Forelimb muscle (tissue), 1 donor: ENCODE data around the gene ATPAF1. TPM values are rescaled to one million over a fixed set of nuclear protein-coding genes. Genes with fewer than 3 reads are reported as not detected.
"Not testable (repeated sequence)": the region's sequence is repeated elsewhere in the genome, so short reads cannot be mapped to it uniquely, and the experiment has no call there.

Source experiments
- DNase-seq: peaks from one replicate; pipeline ENCODE4 v3.0.0-alpha.2; 2013; ENCODE audit warnings: low read depth
- polyA plus RNA-seq: library from polyadenylated mRNA; unstranded; fragments of 120-200 nt; gene quantifications from one replicate; pipeline ENCODE4 v1.2.1, GENCODE V29; 2013; ENCODE audit not compliant: insufficient read length

ATPAF1 gene
- polyA plus RNA-seq, 1 donor, result 49.3 TPM

DNA sequence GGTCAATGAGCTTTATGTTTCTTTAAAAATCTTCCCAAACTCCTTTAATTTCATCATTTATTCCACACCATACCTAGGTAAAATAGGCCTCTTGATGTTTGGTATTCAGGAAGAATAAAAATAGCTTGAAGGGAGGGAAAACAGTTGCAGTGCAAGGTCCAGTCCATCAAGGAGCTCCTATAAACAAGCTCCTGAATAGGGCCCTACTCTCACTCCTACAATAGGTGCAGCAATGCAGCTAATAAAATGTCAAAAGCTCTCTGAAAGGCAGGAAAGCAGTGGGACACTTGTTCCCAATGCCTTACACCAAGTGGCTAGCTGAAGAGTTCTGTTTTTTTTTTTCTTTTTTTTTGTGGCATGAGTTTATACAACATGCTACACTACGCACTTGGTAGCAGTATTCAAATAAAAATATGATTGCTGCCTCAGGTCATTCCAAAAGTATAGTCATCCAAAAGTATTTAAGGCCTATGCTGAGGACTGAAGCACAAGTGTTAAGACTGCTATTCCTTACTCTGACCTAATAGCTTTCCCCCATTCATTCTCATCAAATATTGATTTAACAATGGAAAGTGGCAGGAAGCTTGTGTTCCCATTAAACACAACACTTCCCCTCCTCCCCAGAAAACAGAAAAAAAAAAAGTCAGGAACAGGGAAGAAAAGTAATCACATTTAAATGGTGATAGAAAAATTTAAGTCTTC lies 13.3 kb upstream of the ATPAF1 start:
- DNase-seq, result no peak

DNA sequence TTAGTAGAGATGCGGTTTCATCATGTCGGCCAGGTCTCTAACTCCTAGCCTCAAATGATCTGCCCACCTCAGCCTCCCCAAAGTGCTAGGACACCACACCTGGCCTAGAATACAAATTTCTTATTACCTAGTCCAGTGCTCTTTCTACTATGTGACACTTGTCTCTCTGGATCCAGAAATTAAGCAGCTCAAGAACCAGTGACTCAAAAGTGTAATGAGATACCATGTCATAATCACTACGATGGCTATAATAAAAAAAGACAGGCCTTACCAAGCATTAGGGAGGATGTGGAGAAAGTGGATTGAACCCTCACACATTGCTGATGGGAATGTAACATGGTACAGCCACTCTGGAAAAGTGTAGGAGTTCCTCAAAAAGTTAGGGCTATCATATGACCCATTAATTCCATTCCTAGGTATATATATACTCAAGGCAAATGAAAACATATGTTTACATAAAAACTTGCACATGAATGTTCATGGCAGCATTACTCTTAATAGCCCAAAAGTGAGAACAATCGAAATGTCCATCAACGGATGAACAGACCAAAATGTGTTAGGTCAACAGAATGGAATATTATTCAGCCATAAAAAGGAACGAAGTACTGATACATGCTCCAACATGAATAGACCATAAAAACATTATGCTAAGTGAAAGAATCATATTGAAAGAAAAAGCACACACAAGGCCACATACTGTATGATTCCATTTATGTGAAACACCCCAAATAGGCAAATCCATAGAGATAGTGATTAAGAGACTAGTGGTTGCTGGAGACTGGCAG lies 11.8 kb upstream of the ATPAF1 start:
- no peak for DNase-seq

DNA sequence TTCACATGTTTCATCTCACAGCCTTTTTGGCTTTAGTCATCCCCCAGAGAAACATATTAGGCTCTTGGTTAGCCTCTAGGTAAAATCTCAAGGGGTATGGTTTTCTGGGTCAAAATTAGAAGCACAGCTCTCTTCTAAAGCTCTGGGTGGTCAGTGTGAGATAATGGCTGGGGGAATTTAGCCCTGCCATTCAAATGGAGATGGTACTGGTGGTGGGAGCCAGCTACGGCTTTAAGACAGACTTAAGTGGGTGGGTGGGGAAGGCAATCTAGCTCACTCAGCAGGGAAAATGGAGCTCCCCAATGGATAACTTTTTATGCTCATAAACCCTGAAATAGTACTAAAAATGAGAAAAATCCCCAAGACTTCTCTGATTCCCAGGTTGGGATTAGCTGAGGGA lies 9.2 kb upstream of the ATPAF1 start:
- no peak for DNase-seq

DNA sequence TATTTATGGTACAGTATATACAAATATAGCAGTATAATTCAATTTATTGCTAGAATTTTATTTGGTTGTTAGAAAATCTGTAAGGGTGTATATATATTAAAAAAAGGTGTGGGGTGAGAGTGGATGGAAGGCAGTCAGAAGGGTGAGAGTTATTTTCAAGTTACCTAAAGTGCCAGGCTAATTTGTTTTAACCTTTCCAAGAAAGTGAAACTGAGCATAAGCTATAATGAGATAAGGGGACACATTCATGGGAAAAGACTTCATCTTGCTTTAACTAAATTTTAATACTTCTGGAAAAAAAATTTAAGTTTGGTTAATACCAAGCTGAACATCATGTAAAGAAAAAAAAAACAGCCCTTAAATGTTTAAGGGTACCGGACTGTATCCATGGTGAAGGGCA lies 8.4 kb upstream of the ATPAF1 start:
- DNase-seq, result no peak

DNA sequence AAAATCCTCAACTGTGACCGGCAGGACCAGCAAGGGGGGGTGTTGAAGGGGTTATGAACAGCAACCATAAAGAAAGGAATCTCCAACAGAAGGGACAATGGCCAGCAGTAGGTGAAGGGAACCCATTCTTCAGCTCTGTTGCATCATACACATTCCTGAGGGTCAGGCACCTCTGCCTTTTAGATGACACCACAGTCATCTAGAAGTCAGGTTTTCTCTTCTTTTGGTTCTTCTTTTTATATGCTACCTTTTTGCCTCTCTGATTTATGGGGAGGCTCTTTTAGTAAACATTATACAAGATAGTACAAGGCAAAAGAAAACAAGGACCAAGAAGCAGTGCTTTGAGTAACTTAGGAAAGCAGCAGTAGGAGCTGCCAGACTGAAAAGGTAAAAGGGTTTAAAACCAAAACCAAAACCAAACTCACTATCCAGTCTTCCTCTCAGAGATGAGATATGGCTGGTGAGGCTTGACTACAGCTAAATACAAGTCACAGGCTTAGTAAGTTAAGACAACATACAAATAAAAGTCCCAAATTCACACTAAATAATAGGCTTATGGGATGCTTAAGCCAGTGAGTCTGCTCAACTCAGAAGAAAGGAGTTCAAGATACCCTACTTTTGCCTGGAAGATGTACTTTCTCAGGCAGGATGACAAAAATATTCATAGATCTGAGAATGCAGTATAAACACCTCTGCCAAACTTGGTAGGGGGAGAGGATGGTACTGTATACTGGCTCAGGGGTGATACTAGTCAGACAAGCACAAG lies 7.6 kb upstream of the ATPAF1 start:
- DNase-seq, result no peak

DNA sequence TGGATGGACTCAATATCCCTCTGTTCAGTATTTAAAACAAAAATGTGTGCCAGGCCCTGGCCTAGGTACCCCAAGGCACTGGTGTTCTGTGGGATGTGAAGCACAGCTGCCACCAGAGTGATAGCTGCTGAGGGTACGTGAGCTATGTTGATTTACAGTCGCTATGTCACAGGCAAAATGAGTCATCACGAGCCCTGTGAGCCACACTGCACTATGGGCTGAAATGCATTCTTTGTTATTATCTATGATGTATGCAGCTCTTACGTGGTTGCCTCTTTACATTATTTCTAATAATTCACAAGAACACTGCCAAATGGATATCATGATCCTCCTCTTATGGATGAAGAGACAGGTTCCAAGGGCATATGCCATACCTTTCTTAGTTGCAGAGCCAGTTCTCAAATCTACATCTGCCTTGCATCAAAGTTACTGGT lies 5.6 kb upstream of the ATPAF1 start:
- no peak for DNase-seq

DNA sequence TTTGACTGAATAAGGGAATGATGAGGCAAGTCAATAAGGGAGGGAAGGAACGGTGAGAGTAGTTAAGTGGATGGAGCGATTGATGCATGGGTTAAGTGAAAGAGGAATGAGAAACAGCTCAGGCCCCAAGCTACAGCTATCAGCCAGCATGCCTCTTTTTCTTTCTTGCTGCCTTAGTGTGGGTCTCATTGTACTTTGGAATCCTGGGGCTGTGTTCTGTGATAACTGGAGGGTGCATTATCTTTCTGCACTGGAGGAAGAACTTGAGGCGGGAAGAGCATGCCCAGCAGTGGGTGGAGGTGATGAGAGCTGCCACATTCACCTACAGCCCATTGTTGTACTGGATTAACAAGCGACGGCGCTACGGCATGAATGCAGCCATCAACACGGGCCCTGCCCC lies 4.5 kb upstream of the ATPAF1 start:
- no peak for DNase-seq

DNA sequence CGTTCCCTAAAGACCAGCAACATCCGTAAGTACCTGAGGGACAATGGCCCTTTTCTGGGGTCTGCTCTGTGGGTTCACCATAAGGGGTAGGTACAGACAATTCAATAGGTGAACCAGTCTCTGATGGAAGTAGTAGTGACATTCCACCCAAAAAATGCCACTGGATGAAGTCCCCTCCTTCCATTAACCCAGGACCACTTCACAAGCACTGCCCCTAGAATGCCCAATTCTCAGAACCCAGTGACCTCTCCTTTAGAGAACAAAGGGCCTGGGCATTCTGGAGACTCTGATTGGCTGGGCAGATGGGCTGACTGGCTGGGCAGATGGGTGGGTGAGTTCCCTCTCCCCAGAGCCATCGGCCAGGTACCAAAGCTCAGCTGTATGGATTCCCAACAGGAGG lies 3.4 kb upstream of the ATPAF1 start, which contains the start of gene TEX38:
Gene TEX38, plus strand, starts transcription at position 301 of the 400 bp plus-strand sequence. Its CDS starts 81 bp downstream, at position 382.
- no peak for DNase-seq

DNA sequence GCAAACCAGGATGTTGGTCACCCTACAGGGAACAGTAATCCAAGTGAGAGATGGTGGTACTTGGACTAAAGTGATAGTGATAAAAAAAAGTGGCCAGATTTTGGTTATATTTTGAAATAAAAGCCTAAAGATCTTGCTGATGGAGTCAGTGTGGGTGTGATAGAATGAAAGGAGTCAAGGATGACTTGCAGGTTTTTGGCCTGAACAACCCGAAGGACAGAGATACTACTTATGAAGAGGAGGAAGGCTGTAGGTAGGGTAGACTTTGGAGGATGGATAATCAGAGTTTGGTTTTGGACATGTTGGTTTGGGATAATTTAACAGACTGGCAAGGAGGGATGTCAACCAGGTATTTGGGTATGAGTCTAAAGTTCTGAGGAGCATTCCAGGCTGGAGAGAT lies 2.0 kb upstream of the ATPAF1 start:
- DNase-seq, result no peak

DNA sequence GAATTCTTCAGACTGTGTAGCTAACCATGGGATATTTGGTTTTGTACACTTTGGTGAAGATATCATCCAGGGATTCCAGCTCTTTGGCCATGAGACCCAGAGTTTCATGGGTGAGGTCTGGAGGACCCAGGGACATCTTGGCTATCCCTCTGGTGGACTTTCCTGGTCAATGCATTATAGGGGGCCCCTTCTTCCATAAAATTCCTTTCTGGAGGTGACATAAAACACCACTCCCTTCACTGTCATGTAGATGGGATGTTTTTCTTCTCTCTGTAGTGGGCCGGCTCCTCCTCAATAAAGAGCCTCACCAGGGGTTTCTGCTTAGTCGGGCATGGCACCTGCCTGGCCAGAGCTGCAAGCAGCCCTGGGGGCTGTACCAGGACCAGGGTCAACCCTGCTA lies 2.2 kb downstream of the ATPAF1 start:
- no peak for DNase-seq

DNA sequence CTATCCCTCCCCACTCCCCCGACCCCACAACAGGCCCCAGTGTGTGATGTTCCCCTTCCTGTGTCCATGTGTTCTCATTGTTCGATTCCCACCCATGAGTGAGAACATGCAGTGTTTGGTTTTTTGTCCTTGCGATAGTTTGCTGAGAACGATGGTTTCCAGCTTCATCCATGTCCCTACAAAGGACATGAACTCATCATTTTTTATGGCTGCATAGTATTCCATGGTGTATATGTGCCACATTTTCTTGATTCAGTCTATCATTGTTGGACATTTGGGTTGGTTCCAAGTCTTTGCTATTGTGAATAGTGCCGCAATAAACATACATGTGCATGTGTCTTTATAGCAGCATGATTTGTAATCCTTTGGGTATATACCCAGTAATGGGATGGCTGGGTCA lies 5.2 kb downstream of the ATPAF1 start:
- not testable (repeated sequence) for DNase-seq

DNA sequence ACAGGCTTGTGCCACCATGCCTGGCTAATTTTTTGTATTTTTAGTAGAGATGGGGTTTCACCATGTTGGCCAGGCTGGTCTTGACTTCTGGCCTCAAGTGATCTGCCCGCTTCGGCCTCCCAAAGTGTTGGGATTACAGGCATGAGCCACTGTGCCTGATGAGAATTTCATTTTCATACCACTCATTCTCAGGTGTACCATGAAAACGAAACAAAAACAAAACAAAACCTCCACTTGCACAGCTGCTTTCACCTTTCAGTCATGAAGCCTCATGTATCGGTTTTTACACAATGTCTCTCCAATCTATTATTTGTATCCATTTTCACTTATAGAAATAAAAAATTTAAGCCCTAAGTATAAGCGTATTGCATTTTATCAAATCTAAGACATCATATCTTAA lies 8.0 kb downstream of the ATPAF1 start:
- not testable (repeated sequence) for DNase-seq

DNA sequence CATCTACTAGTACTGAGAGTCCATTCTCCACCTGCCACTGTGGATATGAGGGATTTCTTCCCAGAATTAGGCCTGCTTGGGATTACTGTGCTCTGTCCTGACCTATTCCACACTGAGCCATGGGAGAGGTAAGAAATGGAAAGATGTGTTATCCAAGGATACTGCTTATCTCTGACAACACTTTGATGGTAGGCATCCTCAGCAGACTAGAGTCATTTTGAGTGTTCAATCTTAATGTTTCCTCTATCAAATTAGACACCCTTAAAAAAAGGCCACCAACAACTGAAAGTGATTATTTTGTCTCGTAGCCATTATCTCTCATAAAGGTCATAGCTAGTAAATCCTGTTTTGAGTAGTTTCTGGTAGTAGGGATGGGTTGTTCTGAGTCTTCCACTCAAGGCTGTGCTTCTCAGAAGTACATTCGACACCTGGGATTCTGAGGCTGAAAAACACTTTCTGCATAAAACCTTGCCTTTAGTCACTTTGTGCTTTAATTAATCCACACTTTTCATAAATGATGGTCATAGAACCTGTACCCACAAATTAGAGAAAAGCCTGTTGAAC lies 8.8 kb downstream of the ATPAF1 start:
- no peak for DNase-seq

DNA sequence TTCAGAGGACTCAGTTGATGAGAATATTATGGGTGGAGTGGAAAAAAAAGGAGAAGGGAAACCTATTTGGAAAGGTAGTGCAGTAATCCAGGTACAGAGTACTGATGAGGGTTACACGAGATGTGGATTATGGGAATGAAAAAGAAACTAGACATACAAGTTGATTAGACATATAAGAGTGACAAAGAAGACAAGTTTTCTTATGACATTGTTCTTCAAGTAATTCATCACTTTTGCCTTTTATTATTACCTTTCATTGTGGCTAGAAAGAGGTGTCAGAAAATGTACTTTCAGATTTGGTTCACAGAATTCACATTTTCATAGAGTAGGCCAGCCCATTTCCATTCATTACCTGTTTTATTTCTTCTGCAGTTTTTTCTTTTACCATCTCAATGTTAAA lies 10.4 kb downstream of the ATPAF1 start:
- DNase-seq, result no peak

DNA sequence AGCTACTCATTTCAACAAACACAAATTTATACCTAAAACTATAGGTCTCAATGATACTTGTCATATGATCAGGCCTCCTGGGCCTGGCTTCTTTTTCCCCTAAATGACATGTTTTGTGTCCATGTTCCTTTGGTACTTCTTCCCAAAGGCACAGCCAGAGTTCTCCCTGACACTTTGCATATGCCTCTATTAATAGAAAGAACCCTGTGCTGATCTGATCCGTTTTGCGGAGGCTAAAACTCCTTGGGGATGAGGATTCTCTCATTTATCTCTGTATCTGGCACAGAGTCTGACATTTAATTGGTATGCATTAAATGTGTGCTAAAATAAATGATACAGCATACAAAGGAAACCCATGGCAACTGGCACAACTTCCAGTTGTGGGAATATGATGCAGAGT lies 11.5 kb downstream of the ATPAF1 start:
- no peak for DNase-seq

DNA sequence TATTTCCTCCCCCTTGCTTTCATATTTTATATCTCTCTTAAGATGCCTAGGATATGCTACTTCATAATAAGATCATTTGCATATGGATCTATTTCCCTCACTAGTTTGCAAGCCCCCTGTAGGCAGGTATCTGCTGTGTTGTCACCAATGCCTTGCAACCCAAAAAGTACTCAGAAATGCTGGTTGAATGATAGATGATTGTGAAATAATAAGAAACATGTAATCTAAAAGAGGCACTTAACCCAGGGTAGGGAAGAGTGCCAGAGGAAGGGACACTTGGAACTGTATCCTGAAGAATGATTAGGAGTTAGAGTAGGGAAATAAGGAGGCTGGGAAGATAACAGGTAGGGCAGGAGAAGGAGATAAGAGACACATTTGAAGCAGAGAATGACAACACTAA lies 12.3 kb downstream of the ATPAF1 start:
- no peak for DNase-seq

DNA sequence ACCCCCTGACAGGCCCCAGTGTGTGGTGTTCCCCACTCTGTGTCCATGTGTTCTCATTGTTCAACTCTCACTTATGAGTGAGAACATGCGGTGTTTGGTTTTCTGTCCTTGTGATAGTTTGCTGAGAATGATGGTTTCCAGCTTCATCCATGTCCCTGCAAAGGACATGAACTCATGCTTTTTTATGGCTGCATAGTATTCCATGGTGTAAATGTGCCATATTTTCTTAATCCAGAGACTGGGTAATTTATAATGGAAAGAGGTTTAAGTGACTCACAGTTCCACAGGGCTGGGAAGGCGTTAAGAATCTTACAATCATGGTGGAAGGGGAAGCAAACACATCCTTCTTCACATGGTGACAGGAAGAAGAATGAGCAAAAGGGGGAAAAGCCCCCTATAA lies 13.5 kb downstream of the ATPAF1 start:
- not testable (repeated sequence) for DNase-seq

DNA sequence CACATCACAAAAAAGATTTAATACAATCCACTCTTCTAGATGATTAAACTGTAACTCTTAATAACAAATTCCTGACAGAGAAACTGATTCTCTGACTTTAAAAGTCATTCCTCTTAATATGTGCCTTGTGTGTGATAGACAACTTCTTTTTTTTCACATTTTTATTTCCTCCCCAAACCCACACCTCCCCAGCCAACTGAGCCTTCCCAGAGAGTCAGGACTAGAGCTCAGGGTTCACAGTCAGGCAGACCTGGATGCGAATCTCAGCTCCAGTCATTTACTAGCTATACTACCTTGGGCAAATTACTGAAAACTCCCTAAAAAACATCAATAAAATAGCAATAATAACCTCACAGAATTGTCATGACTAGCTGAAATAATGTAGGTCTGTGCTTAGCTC lies 14.2 kb downstream of the ATPAF1 start:
- DNase-seq, result no peak

DNA sequence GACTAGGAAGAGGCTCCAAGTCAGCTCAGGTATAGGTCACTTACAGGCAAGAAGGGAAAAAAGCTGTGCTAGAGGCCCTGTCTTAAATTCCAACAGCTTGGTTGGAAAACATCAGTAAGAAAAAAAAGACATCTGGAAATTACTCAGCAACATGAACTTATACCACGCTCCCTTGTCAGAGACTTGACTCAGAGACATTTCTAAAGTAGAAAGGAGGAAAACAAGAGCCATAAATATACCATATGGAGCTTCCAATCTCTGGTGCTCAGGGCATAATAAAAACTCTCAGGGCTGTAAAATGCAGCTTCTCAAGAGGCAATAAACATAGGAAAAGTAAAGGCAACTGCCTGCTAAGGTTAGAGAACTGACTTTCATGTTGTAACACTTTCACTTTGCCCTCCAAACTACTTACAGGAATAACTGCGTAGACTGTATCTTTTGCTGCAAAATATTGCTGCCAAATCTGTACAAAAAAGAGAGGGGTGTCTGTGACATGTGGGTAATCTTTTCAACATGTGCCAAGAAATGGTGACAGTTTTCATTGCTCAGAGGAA lies 14.7 kb downstream of the ATPAF1 start:
- no peak for DNase-seq

DNA sequence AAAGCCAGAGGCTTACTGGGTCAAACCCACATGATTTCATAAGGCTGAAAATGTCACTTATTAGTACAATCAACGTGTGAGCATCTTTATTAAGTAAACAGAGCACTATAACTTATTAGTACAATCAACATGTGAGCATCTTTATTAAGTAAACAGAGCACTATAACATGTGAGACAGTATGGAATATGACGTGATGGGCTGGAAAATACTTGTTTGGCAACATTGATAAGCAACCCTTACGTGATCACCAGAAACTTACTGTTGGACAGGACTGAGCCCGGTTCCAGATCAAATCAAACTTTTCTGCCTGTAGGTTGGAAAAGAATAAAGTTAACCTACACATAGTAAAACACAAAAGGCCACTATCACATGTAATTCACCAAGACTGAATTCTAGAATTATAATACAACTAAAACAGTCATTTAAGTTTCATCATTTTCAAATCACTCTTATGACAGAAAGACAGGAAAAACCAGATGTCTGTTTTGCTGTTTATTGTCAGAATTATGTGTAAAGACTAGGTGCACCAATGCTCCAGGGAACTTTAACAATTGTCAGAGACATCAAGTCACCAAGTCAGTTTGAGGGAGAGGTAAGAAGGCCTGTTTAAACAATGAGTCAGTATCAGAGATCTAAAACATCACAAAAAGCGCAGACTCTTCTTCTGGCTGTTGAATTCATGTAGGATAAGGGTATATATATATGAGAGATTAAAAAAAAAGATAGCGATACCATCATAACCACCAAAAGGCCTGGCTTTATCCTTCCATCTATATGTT lies 15.7 kb downstream of the ATPAF1 start:
- no peak for DNase-seq

DNA sequence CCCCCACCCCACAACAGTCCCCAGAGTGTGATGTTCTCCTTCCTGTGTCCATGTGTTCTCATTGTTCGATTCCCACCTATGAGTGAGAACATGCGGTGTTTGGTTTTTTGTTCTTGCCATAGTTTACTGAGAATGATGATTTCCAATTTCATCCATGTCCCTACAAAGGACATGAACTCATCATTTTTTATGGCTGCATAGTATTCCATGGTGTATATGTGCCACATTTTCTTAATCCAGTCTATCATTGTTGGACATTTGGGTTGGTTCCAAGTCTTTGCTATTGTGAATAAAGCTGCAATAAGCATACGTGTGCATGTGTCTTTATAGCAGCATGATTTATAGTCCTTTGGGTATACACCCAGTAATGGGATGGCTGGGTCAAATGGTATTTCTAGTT lies 17.0 kb downstream of the ATPAF1 start:
- not testable (repeated sequence) for DNase-seq
